Measurements from ENCODE around the gene SMARCA4. TPM values are rescaled to one million over a fixed set of nuclear protein-coding genes. Genes with fewer than 3 reads are reported as not detected.
"Not testable (repeated sequence)": the region's sequence is repeated elsewhere in the genome, so short reads cannot be mapped to it uniquely, and the experiment has no call there.

The SMARCA4 gene
- total RNA-seq, 6 experiments from 2014 or later: 105 to 116 (median 114) TPM

GRCh38 chr19:10936661-10937084 lies 24.2 kb upstream of the SMARCA4 start:
- peak; percentile 65 for DNase-seq
- H3K27me3 Mint-ChIP-seq (ENCODE audit: insufficient read depth): no peaks in the 10 kb centered on the region; the same call in 1 of the 2 replicates
- no peak overlapping the region for H3K4me3 Mint-ChIP-seq
- H3K36me3 Mint-ChIP-seq (ENCODE audit: low read depth): no peaks in the 10 kb centered on the region
- peak; percentile 81 for TF ChIP-seq CTCF (IDR thresholded peaks at IDR 0.05)
- no peaks in the 10 kb centered on the region for H3K9me3 Mint-ChIP-seq
- H3K4me1 Mint-ChIP-seq (ENCODE audit: low read depth): peaks cover 6% of the 10 kb centered on the region
- H3K27ac Mint-ChIP-seq: no peak overlapping the region

GRCh38 chr19:10941649-10942048 lies 19.2 kb upstream of the SMARCA4 start:
- H3K9me3 Mint-ChIP-seq; H3K27me3 Mint-ChIP-seq (ENCODE audit: insufficient read depth); H3K27ac Mint-ChIP-seq; H3K36me3 Mint-ChIP-seq (ENCODE audit: low read depth); DNase-seq; H3K4me3 Mint-ChIP-seq: not testable (repeated sequence)
- peaks cover 17% of the 10 kb centered on the region for H3K4me1 Mint-ChIP-seq (ENCODE audit: low read depth)

- not testable (repeated sequence) for H3K9me3 Mint-ChIP-seq; H3K36me3 Mint-ChIP-seq (ENCODE audit: low read depth); H3K4me3 Mint-ChIP-seq; H3K27ac Mint-ChIP-seq; DNase-seq; H3K27me3 Mint-ChIP-seq (ENCODE audit: insufficient read depth)
- peaks cover 23% of the 10 kb centered on the region for H3K4me1 Mint-ChIP-seq (ENCODE audit: low read depth)
These were observed 17.4 kb upstream of the SMARCA4 start for GRCh38 chr19:10943412-10943811.

- H3K27me3 Mint-ChIP-seq (ENCODE audit: insufficient read depth): no peaks in the 10 kb centered on the region
- no peaks in the 10 kb centered on the region for H3K9me3 Mint-ChIP-seq
- TF ChIP-seq CTCF (IDR thresholded peaks at IDR 0.05): no peak
These were observed 15.6 kb upstream of the SMARCA4 start for GRCh38 chr19:10945264-10945663.

GRCh38 chr19:10946958-10947657 lies 13.7 kb upstream of the SMARCA4 start:
- TF ChIP-seq CTCF (IDR thresholded peaks at IDR 0.05): no peak
- H3K27ac Mint-ChIP-seq: peak overlapping the region; percentile 46; the same call in 1 of the 2 replicates

More at GRCh38 chr19:10945264-10945663, 15.6 kb upstream of the SMARCA4 start:
- no peaks in the 10 kb centered on the region for H3K36me3 Mint-ChIP-seq (ENCODE audit: low read depth)
- no peak for DNase-seq
- no peak overlapping the region for H3K4me3 Mint-ChIP-seq
- H3K4me1 Mint-ChIP-seq (ENCODE audit: low read depth): peaks cover 17% of the 10 kb centered on the region
- H3K27ac Mint-ChIP-seq: no peak overlapping the region

GRCh38 chr19:10952809-10953208 lies 8.0 kb upstream of the SMARCA4 start:
- no peak overlapping the region for H3K4me3 Mint-ChIP-seq
- no peak for TF ChIP-seq CTCF (IDR thresholded peaks at IDR 0.05)
- H3K27me3 Mint-ChIP-seq (ENCODE audit: insufficient read depth): no peaks in the 10 kb centered on the region; the same call in 1 of the 2 replicates
- H3K36me3 Mint-ChIP-seq (ENCODE audit: low read depth): no peaks in the 10 kb centered on the region
- DNase-seq: no peak
- H3K9me3 Mint-ChIP-seq: no peaks in the 10 kb centered on the region
- H3K27ac Mint-ChIP-seq: no peak overlapping the region
- peaks cover 7% of the 10 kb centered on the region for H3K4me1 Mint-ChIP-seq (ENCODE audit: low read depth)

More at GRCh38 chr19:10946958-10947657, 13.7 kb upstream of the SMARCA4 start:
- Mint-ChIP-seq H3K27me3 (ENCODE audit: insufficient read depth) (no peaks in the 10 kb centered on the region), H3K9me3 (no peaks in the 10 kb centered on the region), H3K36me3 (ENCODE audit: low read depth) (no peaks in the 10 kb centered on the region), H3K4me3 (no peak overlapping the region), H3K4me1 (ENCODE audit: low read depth) (peaks cover 14% of the 10 kb centered on the region)
- DNase-seq: no peak

GRCh38 chr19:10959277-10959968 lies 1.4 kb upstream of the SMARCA4 start:
- H3K27me3 Mint-ChIP-seq (ENCODE audit: insufficient read depth): not testable (repeated sequence)
- H3K27ac Mint-ChIP-seq: peak overlapping the region; percentile 86; the same call in 1 of the 2 replicates

More at GRCh38 chr19:10959277-10959968, 1.4 kb upstream of the SMARCA4 start:
- Mint-ChIP-seq H3K4me3 (peak overlapping the region; percentile 86; the same call in 1 of the 2 replicates), H3K4me1 (ENCODE audit: low read depth) (peaks cover 20% of the 10 kb centered on the region)
- not testable (repeated sequence) for H3K36me3 Mint-ChIP-seq (ENCODE audit: low read depth); DNase-seq; H3K9me3 Mint-ChIP-seq

Data from HFFc6 (cell line).